ENCODE results near the gene IQCB1. TPM values are rescaled to one million over a fixed set of nuclear protein-coding genes. Genes with fewer than 3 reads are reported as not detected.

IQCB1 gene
- total RNA-seq = 10 to 100 TPM in 1 of 9 donors, 1 to 10 TPM in 8; 5.3 to 10.3 (median 6.6) TPM
- 1 to 10 TPM; 5.1 to 6.3 TPM for polyA plus RNA-seq
- long read RNA-seq, donor 1, transcript IQCB1-201 (15 exons, 2,594 nt) = major isoform, 7 of 12 reads
- long read RNA-seq, donor 1, partial matches to known transcripts = 1 of 12 reads
- long read RNA-seq, donor 1, other reads (novel, unspliced or antisense) = 4 of 12 reads
- long read RNA-seq, donor 2, transcript IQCB1-202 (12 exons, 1,919 nt) = minor isoform, 5 of 30 reads
- long read RNA-seq, donor 2, transcript IQCB1-201 (15 exons, 2,594 nt) = major isoform, 12 of 30 reads
- long read RNA-seq, donor 2, partial matches to known transcripts = 1 of 30 reads
- long read RNA-seq, donor 2, other reads (novel, unspliced or antisense) = 9 of 30 reads
- long read RNA-seq, donor 3, transcript IQCB1-201 (15 exons, 2,594 nt) = major isoform, 8 of 12 reads
- long read RNA-seq, donor 3, partial matches to known transcripts = 1 of 12 reads
- long read RNA-seq, donor 3, other reads (novel, unspliced or antisense) = 3 of 12 reads

GRCh38 chr3:121834671-121835464, at the start of gene IQCB1, which contains the start of gene EAF2:
IQCB1 (minus strand) TSS chr3:121835060; CDS start chr3:121828960, 6,100 bp downstream.
EAF2 (plus strand) TSS chr3:121835209; CDS start chr3:121835286, 77 bp downstream.
- peak within 1 kb of the TSS in 11 of 12 donors; percentile 45 to 88 (median 79) for H3K27ac ChIP-seq
- ATAC-seq = peak; percentile 100
- no peaks in the 10 kb centered on the region for H3K27me3 ChIP-seq
- TF ChIP-seq CTCF (IDR thresholded peaks at IDR 0.05) = peak in 1 of 12 donors; percentile 10
- peak; percentile 63 to 97 for TF ChIP-seq POLR2A (IDR thresholded peaks at IDR 0.05)
- WGBS, 4 donors = 0% methylated on average over 30 to 54 of the region's 54 CpGs
- H3K9me3 ChIP-seq = no peaks in the 10 kb centered on the region
- DNase-seq = peak; percentile 95 to 98 (median 97)
- peaks cover 0 to 28% (median 10%) of the 10 kb centered on the region in 9 donors for H3K36me3 ChIP-seq
- H3K4me1 ChIP-seq = peaks cover 0 to 27% (median 11%) of the 10 kb centered on the region in 12 donors
- intact Hi-C loops (cut with DNase I) = loop anchor here in 4 of 10 donors (5.0 to 10.0 kb wide), 2 partner anchors 88 to 290 kb away; partner anchors contain the start of genes POLQ (in 3 of the 4) and GOLGB1 (in 1 of the 4)
- peak within 1 kb of the TSS; percentile 65 to 88 (median 78) for H3K4me3 ChIP-seq

GRCh38 chr3:121883507-121883906, 48.6 kb upstream of the IQCB1 start:
- no peak for ATAC-seq
- Histone ChIP-seq H3K4me1 (no peaks in the 10 kb centered on the region), H3K27me3 (no peaks in the 10 kb centered on the region), H3K4me3 (no peak overlapping the region), H3K36me3 (no peaks in the 10 kb centered on the region), H3K9me3 (no peaks in the 10 kb centered on the region), H3K27ac (no peak overlapping the region)
- no peak for DNase-seq
- intact Hi-C loops (cut with DNase I) = no loop called here
- 26 to 33% (median 30%) methylated on average over 1 of the region's 1 CpG for WGBS, 4 donors
- TF ChIP-seq CTCF (IDR thresholded peaks at IDR 0.05) = peak in 4 of 12 donors; percentile 16 to 26 (median 22)
- no peak for TF ChIP-seq POLR2A (IDR thresholded peaks at IDR 0.05)

- no peak for DNase-seq
- Histone ChIP-seq H3K27ac (no peak overlapping the region), H3K36me3 (peaks cover 0 to 9% (median under 1%) of the 10 kb centered on the region in 9 donors), H3K9me3 (no peaks in the 10 kb centered on the region), H3K4me3 (no peak overlapping the region), H3K27me3 (no peaks in the 10 kb centered on the region), H3K4me1 (no peaks in the 10 kb centered on the region)
- intact Hi-C loops (cut with DNase I) = no loop called here
- no peak for ATAC-seq
- 31 to 48% (median 39%) methylated on average over 1 of the region's 1 CpG for whole genome bisulfite sequencing, 4 donors
- no peak for TF ChIP-seq CTCF (IDR thresholded peaks at IDR 0.05)
- no peak for TF ChIP-seq POLR2A (IDR thresholded peaks at IDR 0.05)
Measured at GRCh38 chr3:121878411-121878810, 43.6 kb upstream of the IQCB1 start.

Data from heart left ventricle (tissue), 16 donors.